Upper lobe of left lung (tissue), 6 donors: ENCODE results near the gene DNMT3A. TPM values are rescaled to one million over a fixed set of nuclear protein-coding genes. Genes with fewer than 3 reads are reported as not detected.

ENCODE experiments used
- ATAC-seq, 2 donors: fragments of 200-7000 bp; cut with Tn5 transposase; one replicate each; pipeline ENCODE4 v1.9.1; 2022; ENCODE audit warnings: mild to moderate bottlenecking in 2 of 2, moderate library complexity in 2 of 2; ENCODE audit not compliant: low FRiP score in 2 of 2
- DNase-seq, 2 donors: peaks; one replicate each; pipeline ENCODE4 v3.0.0-alpha.2; 2019 to 2020
- H3K27ac ChIP-seq, 4 donors: fragments of 200-600 bp; sonication (generic); one replicate each; pipeline ENCODE4 v1.5.1; 2016 to 2019
- H3K27me3 ChIP-seq, 4 donors: fragments of 200-600 bp; sonication (generic); one replicate each; pipeline ENCODE4 v1.5.1; 2017 to 2019
- H3K36me3 ChIP-seq, 4 donors: fragments of 200-600 bp; sonication (generic); one replicate each; pipeline ENCODE4 v1.5.1; 2016 to 2019
- H3K4me1 ChIP-seq, 4 donors: fragments of 200-600 bp; sonication (generic); one replicate each; pipeline ENCODE4 v1.5.1; 2018 to 2019
- H3K4me3 ChIP-seq, 4 donors: fragments of 200-600 bp; sonication (generic); one replicate each; pipeline ENCODE4 v1.5.1; 2017 to 2019; ENCODE audit warnings: mild to moderate bottlenecking in 2 of 4, moderate library complexity in 1 of 4
- H3K9me3 ChIP-seq, 4 donors: fragments of 200-600 bp; sonication (generic); one replicate each; pipeline ENCODE4 v1.5.1; 2018 to 2019
- EP300 ChIP-seq, 4 donors: sonication (generic); formaldehyde crosslinking; IDR thresholded peaks; one replicate each; pipeline ENCODE4 v1.5.1; 2017; ENCODE audit warnings: antibody characterized with exemption in 4 of 4, control low read depth in 2 of 4
- POLR2A ChIP-seq, 4 donors: fragments of 450-650 bp; IDR thresholded peaks; one replicate each; pipeline ENCODE4 v1.5.1; 2016 to 2017; ENCODE audit warnings: antibody characterized with exemption in 4 of 4, mild to moderate bottlenecking in 2 of 4
- POLR2AphosphoS5 ChIP-seq, 2 donors: sonication (generic); formaldehyde crosslinking; IDR thresholded peaks; one replicate each; pipeline ENCODE4 v1.5.1; 2017; ENCODE audit warnings: antibody characterized with exemption in 2 of 2
- WGBS, 2 donors: methylation state at CpG; one replicate each; pipeline ENCODE4 v1.1.5; 2017 to 2018; 5-methylcytosine and 5-hydroxymethylcytosine counted together
- total RNA-seq, 6 donors: library from RNA; depleted of rRNA in 4 of 6; stranded (reverse); fragments of >200 nt in 4 of 6; gene quantifications; one replicate each; pipeline versions ENCODE4 v1.1.0 to v1.2.1, GENCODE V29; 2016 to 2021
- TF ChIP-seq, protein P1 (sequence below), 6 experiments: fragments of 450-650 bp in 4 of 6; fragments of 200-600 bp in 2 of 6; sonication (generic) in 2 of 6; IDR thresholded peaks; one replicate each; pipeline ENCODE4 v1.5.1; 2016 to 2019; ENCODE audit warnings: antibody characterized with exemption in 6 of 6
- donor health status: DM: no; HTN: no; CAD: no; lungs with moderate emphysema.
- donor health status: DM: no; HTN: yes; CAD: no; lungs with severe emphysema.

The DNMT3A gene
- total RNA-seq, 6 donors from 2014 or later: 7.8 to 49.2 (median 30.4) TPM

DNA sequence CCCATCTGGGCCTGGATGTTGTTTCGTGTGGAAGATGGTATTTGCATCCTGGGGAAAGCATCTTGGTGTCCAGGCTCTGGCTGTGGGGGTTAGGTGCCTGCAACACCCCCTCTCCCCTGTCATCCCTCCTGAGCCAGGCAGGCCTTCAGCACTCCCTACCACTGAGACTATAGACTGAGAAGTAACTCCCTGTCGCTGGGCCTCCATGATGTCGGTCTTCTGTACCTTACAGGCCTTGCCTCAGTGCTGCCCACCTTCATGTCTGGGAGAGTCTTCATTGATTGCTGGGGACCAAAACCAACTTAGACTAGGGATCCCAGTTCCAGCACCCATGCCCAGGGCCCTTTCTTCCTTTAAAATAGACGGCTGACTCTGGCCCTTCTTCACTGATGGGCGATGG is 33.1 kb upstream of the DNMT3A start:
- H3K27me3 ChIP-seq: no peaks in the 10 kb centered on the region
- peaks cover 15 to 19% (median 17%) of the 10 kb centered on the region in 4 donors for H3K4me1 ChIP-seq
- no peak overlapping the region for H3K4me3 ChIP-seq
- 96 to 98% methylated on average over 5 of the region's 5 CpGs for WGBS, 2 donors
- ATAC-seq: no peak
- TF ChIP-seq POLR2AphosphoS5 (IDR thresholded peaks at IDR 0.05): no peak
- TF ChIP-seq POLR2A (IDR thresholded peaks at IDR 0.05): no peak
- TF ChIP-seq EP300 (IDR thresholded peaks at IDR 0.05): no peak
- TF ChIP-seq, protein P1, sequence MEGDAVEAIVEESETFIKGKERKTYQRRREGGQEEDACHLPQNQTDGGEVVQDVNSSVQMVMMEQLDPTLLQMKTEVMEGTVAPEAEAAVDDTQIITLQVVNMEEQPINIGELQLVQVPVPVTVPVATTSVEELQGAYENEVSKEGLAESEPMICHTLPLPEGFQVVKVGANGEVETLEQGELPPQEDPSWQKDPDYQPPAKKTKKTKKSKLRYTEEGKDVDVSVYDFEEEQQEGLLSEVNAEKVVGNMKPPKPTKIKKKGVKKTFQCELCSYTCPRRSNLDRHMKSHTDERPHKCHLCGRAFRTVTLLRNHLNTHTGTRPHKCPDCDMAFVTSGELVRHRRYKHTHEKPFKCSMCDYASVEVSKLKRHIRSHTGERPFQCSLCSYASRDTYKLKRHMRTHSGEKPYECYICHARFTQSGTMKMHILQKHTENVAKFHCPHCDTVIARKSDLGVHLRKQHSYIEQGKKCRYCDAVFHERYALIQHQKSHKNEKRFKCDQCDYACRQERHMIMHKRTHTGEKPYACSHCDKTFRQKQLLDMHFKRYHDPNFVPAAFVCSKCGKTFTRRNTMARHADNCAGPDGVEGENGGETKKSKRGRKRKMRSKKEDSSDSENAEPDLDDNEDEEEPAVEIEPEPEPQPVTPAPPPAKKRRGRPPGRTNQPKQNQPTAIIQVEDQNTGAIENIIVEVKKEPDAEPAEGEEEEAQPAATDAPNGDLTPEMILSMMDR (IDR thresholded peaks at IDR 0.05): no peak
- H3K27ac ChIP-seq: no peak overlapping the region
- no peaks in the 10 kb centered on the region for H3K36me3 ChIP-seq
- DNase-seq: no peak
- no peaks in the 10 kb centered on the region for H3K9me3 ChIP-seq

DNA sequence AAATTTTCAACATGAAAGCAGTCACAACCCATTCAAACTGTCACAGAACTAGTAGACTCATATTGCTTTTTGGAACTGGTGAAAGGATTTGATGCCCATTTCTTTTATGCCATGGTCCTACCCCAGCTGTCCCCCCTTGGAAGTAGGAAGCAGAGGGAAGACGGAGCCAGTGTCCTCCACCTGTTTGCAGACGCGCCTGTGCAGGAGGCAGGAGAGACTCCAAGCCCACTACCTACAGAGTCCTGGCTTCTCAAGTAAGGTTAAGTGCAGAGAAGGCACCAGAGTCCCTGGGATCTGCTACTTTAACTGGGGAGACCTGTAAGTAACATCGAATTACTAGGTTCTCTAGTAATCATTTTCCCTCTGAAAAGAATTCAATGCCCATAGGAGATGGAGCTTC is 32.7 kb upstream of the DNMT3A start:
- no peak for TF ChIP-seq POLR2A (IDR thresholded peaks at IDR 0.05)
- no peak for TF ChIP-seq EP300 (IDR thresholded peaks at IDR 0.05)
- TF ChIP-seq POLR2AphosphoS5 (IDR thresholded peaks at IDR 0.05): no peak
- TF ChIP-seq, protein P1 (IDR thresholded peaks at IDR 0.05): no peak
- Histone ChIP-seq H3K4me1 (peaks cover 15 to 19% (median 17%) of the 10 kb centered on the region in 4 donors), H3K4me3 (no peak overlapping the region), H3K36me3 (no peaks in the 10 kb centered on the region), H3K9me3 (no peaks in the 10 kb centered on the region), H3K27ac (no peak overlapping the region), H3K27me3 (no peaks in the 10 kb centered on the region)
- WGBS, 2 donors: 98 to 99% methylated on average over 4 of the region's 4 CpGs
- ATAC-seq (no peak), DNase-seq (no peak)

DNA sequence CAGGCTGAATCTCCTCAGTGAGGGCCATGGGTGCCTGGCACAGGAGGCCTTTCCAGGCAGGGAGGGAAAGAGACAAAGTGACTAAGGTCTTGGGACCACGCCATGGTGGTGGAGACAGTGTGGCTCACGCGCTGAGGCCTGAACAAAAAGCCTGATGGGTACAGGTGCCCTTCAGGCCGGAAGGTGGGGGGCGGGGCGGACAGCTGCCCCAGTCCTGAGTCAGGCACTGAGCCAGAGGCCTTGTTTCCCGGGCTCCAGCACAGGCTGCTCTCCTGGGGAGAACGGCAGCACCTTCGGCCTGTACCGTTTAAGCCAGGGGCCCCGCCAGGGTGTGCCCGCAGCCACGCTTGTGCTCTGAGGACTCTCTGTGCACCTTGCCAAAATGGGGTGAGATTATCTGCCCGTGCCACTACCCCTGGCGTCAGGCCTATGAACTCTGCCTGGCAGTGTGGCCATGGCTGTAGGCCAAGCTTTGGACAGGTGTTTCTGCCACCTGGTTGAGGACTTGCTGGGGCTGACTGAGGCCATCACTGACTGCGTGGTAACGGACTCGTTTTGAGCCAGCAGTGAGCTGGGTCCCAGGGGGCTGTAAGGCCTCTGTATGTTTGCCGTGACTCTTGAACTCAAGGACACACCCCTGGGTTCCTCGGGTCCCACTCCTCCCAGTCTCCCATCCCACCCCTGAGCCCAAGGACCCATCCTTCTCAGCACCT is 31.7 kb upstream of the DNMT3A start:
- 64 to 69% methylated on average over 3 to 20 of the region's 20 CpGs for WGBS, 2 donors
- Histone ChIP-seq H3K27ac (no peak overlapping the region), H3K4me1 (peaks cover 15 to 19% (median 17%) of the 10 kb centered on the region in 4 donors), H3K36me3 (no peaks in the 10 kb centered on the region), H3K27me3 (no peaks in the 10 kb centered on the region), H3K4me3 (no peak overlapping the region), H3K9me3 (no peaks in the 10 kb centered on the region)
- no peak for TF ChIP-seq POLR2AphosphoS5 (IDR thresholded peaks at IDR 0.05)
- TF ChIP-seq, protein P1 (IDR thresholded peaks at IDR 0.05): no peak
- TF ChIP-seq POLR2A (IDR thresholded peaks at IDR 0.05): no peak
- TF ChIP-seq EP300 (IDR thresholded peaks at IDR 0.05): no peak
- DNase-seq (peak; percentile 70 to 86), ATAC-seq (peak in 1 of 2 donors; percentile 47)

- 84 to 86% methylated on average over 18 to 25 of the region's 25 CpGs for WGBS, 2 donors
- ATAC-seq (no peak), DNase-seq (peak in 1 of 2 donors; percentile 66)
- Histone ChIP-seq H3K9me3 (no peaks in the 10 kb centered on the region), H3K36me3 (no peaks in the 10 kb centered on the region), H3K27me3 (no peaks in the 10 kb centered on the region), H3K4me3 (no peak overlapping the region), H3K4me1 (peaks cover 13 to 18% (median 14%) of the 10 kb centered on the region in 4 donors), H3K27ac (no peak overlapping the region)
- TF ChIP-seq EP300 (IDR thresholded peaks at IDR 0.05): no peak
- TF ChIP-seq, protein P1 (IDR thresholded peaks at IDR 0.05): no peak
- TF ChIP-seq POLR2A (IDR thresholded peaks at IDR 0.05): no peak
- no peak for TF ChIP-seq POLR2AphosphoS5 (IDR thresholded peaks at IDR 0.05)
Measured at GRCh38 chr2:25372405-25373268, 30.9 kb upstream of the DNMT3A start.
